Fibroblast of skin of scalp (primary cell): Measurements from ENCODE around the gene RASEF. TPM values are rescaled to one million over a fixed set of nuclear protein-coding genes. Genes with fewer than 3 reads are reported as not detected.
"Not testable (repeated sequence)": the region's sequence is repeated elsewhere in the genome, so short reads cannot be mapped to it uniquely, and the experiment has no call there.

Experiments used
- DNase-seq: peaks from one replicate; pipeline ENCODE4 v3.0.0-alpha.2; 2013
- polyA plus RNA-seq, 2 experiments: library from polyadenylated mRNA; unstranded; fragments of 120-200 nt; gene quantifications; one replicate each; pipeline ENCODE4 v1.2.1, GENCODE V29; 2013; ENCODE audit not compliant: insufficient read length in 2 of 2

RASEF gene
- 0.06 TPM for polyA plus RNA-seq (2013, experiment 1 of 2; ENCODE audit: insufficient read length)
- 0.07 TPM for polyA plus RNA-seq (2013, experiment 2 of 2; ENCODE audit: insufficient read length)

DNA sequence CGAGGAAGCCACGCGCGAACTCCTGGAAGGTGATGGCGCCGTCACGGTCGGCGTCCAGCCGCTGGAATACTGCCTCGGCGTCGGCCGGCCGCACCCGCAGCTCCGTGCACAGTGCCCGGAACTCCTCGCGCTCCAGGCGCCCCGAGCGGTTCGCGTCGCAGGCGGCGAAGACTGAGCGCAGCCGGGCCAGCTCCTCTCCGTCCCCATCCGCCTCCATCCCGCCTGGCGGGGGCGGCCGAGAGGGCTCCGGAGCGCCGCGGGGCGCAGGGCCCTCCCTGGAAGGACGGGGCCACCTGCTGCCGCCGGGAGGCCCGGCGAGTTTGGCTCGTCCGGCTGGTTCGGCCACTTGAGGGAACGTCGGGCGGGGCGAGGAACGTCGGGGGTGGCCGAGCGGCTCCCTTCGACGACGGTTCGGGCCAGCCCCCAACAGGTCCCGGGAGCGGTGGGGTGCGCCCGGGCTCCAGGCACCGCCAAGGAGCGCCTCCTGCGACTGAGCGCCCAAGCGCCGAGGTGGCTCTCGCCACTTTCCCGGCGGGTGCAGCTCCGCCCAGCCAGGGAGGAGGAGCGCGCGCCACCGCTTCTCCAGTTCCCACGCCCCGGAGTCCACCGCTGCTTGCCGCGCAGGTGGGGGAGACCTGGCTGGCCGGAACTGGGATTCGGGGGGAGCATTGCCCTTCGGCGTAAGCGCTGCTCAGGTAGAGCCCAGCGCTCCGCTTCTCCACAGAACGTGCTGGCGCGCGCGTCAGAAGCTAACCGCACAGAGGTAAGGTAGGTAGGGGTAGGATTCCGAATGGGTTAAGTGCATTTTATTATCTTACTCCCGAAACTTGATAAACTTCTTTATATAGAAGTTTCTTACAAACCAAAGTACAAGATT lies at the start of gene RASEF:
Gene RASEF, minus strand, starts transcription at position 492 of the 877 bp plus-strand sequence. Its CDS starts 275 bp downstream, at position 217.
- peak; percentile 37 for DNase-seq

DNA sequence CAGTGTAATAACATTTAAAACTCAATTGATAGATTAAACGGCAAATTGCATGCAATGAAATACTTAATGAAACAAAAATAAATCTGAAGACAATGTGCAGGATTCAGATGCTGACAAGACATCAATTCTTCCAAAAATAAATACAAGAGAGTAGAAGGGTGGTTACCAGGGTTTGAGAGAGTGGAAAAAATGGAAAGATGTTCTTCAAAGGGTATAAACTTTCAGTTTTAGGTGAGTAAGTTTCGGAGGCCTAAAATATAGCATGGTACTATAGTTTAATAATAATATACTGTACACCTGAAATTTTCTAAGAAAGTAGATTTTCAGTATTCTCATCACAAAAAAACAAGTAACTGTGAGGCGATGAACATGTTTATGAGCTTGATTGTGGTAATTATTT lies 48.2 kb upstream of the RASEF start:
- no peak for DNase-seq

DNA sequence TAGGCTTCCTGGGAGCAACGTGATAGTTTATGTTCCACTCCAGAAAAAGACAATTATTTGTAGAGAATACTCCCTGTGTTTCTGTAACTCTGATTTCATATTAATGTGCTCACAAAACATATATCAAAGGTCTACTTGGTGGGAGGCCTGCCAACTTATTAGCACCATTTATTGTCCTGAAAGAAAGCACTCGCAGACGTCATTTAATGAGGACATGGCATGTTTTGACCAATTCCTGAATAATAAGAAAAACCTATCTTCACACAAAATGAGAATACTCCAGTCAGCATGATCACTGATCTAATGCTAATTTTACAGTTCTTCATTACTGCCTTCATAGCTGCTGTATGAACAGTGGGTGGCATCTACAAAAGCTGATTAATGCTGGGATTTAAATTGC lies 46.4 kb upstream of the RASEF start:
- no peak for DNase-seq

DNA sequence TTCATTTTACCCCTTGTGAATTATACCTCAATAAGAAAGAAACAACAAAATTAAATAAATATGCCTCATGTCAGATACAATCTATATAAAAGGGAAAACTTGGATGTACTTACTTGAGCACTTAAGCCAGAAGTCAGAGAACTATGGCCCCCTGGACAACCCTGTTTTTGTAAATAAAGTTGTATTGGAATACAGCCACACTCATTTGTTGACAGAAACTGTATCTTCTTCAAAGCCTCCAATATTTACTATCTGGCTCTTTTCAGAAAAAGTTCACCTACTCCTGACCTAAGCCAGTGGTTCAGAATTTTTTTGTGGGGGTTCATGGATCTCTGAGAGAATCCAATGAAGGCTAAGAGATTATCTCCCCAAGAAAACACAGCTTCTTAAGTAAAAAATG lies 45.3 kb upstream of the RASEF start:
- no peak for DNase-seq

DNA sequence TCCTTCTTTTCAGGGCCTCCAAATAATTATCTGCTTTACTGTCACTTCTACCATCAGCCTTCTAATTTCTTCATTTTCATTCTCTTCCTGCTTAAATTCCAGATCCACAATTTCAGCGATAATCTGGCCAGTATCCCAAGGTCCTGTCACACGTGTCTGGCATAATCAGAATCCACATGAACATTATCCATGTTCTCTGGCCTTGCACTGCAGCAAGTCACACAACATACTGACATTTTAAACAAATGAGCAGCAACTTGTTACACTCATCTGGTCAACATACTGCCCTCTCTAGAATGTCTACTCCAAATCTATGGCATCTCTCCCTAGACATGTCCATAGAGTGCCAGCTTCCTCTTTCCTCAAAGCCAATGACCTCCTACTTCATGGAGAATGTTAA lies 43.8 kb upstream of the RASEF start:
- DNase-seq: no peak

DNA sequence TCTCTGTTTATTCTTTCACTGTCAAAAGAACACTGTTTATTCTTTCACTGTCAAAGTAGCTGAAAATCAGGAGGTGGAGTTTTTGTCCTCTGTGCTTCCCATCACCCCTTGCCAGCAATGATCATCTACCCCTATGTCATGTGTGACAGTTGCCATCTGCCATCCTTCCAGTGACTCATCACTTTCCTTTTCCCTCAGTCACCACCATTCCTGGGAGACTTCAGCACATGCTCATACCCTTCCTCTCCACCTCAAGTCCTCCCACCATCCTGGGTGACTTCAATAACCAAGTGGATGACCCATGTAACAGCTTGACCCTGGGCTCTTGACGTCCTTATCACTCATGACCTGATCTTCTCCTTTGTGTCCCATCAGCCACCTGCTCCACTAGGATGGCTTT lies 43.3 kb upstream of the RASEF start:
- DNase-seq: no peak

DNA sequence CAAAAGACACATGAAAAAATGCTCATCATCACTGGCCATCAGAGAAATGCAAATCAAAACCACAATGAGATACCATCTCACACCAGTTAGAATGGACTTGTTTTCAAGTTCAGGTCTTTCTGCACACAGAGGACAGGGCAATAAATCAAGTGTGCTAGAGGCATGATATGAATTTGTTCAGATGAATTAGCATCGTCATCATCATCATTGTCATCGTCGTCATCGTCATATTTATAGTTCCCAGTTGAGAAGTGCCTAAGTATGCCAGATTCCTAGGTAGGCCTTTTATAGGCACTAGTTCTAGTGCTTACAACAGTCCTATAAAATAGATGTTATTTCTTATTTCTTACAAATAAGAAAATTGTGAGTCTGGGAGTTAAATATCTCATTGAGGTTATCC lies 34.7 kb upstream of the RASEF start:
- DNase-seq: no peak

DNA sequence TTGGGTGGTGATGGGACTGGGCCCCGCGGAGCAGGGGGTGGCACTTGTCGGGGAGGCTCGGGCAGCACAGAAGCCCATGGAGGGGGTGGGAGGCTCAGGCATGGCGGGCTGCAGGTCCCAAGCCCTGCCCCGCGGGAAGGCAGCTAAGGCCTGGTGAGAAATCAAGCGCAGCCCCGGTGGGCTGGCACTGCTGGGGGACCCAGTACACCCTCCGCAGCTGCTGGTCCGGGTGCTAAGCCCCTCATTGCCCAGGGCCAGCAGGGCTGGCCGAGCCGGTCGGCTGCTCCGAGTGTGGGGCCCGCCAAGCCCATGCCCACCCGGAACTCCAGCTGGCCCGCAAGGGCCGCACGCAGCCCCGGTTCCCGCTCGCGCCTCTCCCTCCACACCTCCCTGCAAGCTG lies 30.4 kb upstream of the RASEF start:
- not testable (repeated sequence) for DNase-seq

DNA sequence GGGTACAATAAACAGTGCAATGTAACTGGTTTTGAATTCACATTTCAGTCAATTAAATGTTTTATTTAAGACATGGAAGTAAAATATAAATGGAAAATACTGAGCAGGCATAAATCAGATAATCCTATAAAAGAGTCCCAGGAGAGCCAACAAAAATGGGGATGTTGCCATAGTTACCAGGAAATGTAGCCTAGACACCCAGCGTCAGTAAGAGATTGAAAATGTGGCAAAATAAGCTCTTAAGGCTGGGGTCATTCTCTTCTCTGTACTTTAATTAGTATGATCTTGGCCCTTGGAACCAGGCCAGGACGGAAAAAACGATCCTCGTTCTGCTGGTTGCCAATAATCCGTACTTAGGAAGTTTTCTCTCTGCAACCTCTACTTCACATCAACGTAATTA lies 18.9 kb upstream of the RASEF start:
- no peak for DNase-seq

DNA sequence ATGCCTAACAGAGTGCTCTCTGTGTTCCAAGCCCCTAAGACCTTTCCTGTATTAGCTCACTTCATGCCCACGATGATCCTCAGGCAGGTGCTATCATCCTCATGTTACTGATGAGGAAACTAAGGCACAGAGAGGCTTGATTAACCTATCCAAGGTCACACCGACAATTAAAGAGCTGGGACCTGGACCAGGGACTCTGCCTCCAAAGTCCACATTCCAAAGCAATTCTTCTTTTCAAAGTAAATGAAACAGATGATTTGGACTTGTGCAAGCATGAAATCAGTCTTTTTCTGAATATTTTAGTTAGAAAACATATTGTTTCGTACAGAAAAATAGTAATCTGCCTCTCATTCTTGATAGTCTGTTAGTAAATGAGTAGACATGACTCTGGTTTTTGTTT lies 18.1 kb upstream of the RASEF start:
- DNase-seq: no peak

DNA sequence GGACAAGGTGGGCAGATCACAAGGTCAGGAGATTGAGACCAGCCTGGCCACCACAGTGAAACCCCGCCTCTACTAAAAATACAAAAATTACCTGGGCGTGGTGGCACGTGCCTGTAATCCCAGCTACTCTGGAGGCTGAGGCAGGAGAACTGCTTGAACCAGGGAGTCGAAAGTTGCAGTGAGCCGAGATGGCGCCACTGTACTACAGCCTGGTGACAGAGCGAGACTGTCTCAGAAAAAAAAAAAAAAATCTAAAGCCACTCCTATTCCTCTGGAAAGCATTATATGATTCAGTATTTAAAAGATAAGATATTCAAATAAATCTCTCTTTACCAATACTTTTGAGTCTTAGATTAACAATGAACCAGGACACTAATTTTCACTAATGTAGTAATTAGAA lies 13.0 kb upstream of the RASEF start:
- not testable (repeated sequence) for DNase-seq

DNA sequence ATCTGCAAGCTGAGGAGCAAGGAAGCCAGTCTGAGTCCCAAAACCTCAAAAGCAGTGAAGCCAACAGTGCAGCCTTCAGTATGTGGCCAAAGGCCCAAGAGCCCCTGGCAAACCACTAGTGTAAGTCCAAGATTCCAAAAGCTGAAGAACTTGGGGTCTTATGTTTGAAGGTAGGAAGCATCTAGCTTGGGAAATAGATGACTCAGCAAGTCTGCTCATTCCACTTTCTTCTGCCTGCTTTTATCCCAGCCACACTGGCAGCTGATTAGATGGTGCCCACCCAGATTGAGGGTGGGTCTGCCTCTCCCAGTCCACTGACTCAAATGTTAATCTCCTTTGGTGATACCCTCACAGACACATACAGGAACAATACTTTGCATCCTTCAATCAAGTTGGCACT lies 9.6 kb upstream of the RASEF start:
- DNase-seq: not testable (repeated sequence)

DNA sequence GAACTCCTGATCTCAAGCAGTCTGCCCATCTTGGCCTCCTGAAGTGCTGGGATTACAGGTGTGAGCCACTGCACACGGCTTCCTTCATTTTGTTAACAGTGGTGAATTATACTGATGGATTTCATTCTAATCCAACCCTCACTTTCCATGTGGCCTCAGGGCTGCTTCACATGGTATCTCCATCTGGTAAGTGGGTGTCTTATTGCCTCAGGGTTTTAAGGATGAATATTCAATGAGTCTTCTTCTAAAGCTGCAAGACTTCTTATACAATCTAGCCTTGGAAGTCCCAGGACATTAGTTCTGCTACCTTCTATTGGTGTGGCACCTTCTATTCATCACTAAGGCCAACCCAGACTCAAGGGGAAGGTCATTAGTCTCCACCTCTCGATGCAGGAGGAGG lies 8.7 kb upstream of the RASEF start:
- DNase-seq: no peak

DNA sequence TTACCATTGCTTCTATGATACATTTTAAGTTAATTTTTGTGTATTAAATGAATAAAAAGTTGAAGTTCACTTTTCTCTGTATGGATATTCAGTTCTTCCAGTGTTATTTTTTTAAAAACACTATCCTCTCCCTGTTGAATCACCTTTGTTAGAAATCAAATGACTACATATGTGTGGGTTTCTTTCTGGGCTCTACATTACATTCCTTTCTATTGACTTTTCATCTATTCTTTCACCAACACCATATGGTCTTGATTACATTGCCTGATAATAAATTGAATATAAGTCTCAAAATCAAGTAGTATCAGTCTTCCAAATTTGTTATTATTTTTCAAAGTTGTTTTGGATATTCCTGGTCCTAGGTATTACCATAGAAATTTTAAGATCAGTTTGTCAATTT lies 7.3 kb upstream of the RASEF start:
- peak; percentile 72 for DNase-seq

DNA sequence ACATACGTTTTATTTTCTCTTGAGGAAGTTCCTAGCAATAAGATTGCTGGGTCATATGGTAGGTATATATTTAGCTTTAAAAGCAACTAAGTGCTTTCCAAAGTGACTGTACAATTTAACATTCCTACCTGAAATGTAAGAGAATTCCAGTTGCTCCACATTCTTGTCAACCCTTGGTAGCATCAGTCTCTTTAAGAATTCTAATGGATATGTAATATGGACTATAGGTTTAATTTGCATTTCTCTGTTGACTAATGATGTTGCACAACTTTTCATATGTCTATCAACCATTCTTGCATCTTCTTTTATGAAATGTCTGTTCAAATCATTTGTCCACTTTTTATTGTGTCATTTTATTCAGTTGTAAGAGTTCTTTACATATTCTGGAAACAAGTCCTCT lies 6.7 kb upstream of the RASEF start:
- DNase-seq: no peak

DNA sequence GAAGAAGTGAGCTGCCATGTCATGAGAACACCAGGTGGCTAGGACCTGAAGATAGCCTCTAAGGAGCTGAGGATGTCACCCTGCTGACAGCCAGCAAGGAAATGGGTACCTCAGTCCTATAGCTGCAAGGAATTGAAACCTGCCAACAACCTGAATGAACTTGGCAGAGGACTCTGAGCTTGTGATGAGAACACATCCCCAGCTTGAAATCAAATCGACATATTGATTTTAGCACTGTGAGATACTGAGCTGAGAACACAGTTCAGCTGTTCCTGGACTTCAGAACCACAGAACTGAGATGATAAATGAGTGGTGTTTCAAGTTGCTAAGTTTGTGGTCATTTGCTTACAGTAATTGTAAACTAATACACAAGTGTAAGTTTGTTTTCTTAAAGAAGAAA lies 5.5 kb upstream of the RASEF start:
- DNase-seq: no peak

DNA sequence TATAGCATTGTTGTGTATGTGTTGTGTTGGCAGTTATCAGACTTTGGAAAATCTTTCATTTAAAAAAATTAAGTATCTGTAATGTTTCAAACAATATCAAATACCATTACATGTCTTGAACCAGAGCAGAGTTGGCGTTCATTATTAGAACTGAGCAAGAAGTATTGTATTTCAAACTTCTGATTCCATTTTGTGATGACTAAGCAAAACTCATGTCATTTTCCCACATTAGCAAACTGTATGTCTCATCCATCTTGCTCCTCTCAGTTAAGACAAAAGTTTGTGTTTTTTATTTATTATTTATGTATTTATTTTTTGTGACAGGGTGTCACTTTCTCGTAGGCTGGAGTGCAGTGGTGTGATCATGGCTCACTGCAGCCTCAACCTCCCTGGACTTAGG lies 4.6 kb upstream of the RASEF start:
- DNase-seq: no peak

DNA sequence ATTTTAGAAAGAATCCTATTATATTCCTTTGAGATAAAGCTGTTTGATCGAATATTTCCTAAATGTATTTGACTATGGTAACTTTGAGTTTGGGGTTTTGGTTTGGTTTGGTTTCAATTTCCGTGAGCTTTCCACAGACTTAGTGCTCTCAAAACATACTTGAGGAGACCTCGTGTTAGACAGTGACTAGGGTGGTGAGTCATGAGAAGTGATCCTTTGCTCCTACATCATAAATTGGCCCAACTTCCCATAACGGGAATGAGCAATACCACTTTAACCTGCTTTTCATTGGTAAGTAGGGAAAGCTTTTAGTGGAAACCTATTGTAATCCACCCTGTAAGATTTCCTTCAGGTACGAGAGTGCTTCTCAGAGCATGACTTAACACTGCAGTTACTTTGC lies 3.8 kb upstream of the RASEF start:
- peak; percentile 82 for DNase-seq

DNA sequence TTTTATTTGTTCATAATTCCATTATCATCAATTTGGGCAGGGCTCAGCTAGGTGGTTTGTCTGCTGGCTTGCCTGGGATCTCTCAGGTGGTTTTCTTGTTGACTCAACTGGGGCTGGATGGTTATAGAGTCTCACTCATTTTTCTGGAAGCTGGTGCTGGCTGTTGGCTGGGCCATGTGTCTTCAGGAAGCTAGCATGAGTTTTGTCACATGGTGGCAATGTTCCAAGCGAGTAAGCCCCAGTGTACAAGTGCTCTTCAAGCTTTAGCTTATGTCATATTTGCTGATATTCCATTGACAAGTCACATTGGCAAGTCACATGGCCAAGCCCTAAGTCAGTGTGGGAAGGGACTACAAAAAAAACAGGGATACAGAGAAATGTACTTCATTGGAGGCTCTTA lies 2.3 kb upstream of the RASEF start:
- no peak for DNase-seq

DNA sequence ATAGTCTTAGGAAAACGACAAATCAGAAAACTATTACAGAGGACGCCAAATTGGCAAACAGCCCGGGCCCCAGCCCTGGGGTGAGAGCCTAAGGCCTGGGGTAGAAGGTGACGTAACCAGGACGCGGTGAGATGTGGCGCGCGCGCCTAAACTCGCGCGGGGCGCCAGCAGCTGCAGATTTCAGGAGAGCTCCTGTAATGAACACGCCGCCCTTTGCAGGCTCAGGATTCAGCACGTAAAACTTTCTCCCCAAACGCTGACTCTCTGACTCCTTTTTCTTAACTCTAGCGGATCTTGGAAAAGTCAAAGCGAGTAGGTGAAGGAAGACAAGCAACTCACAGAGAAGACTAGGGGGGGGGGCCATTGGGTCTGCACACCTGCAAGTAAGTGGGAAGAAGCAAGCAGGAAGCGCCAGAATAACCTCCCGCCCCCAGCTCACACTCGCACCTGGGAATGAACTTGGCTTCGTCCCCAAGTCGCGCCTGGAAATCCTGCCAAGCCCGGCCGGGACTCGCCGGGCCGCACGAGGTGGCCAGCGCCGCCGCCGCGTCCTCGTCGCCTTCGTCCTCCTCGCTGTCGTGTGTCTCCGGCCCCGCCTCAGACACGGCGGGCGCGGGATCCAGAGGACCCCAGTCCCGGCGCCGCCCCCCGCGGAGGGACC lies 822 bp downstream of the RASEF start:
- peak; percentile 37 for DNase-seq

DNA sequence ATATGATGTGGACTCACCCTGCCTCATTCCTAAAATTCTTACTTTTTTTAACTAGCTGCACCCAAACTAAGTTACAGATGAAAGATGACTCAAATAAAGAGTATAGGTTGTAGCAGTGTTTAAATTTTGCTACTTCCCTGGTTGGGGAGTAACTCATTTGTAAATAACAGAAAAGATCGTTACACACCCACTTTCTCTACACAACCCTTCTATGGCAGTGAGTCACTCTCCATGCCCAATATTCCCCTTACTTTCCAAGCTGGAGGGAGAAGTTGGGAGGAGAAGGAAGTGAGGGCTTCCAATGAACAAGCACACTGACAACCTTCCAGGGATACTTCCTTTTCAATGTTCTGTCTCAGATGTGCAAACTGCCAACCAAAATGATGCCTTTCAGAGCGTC lies 1.9 kb downstream of the RASEF start:
- no peak for DNase-seq

DNA sequence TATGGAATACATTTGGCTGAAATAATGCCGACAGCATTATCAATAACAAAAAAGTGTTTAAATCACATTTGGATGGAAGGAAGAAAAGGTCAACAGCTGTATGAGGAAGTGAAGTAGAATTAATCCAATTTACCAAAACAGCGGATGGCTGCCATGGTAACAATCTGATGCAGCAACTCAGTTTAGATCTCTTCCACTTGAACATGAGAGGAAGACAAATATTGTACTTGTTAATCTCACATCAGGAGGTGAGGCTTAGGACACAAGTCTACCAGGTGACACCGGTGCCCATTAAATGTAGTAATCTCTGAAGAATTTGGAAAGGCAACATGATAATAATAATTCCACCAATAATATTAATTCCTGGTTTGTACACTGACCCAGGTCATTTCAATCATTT lies 2.4 kb downstream of the RASEF start:
- no peak for DNase-seq

DNA sequence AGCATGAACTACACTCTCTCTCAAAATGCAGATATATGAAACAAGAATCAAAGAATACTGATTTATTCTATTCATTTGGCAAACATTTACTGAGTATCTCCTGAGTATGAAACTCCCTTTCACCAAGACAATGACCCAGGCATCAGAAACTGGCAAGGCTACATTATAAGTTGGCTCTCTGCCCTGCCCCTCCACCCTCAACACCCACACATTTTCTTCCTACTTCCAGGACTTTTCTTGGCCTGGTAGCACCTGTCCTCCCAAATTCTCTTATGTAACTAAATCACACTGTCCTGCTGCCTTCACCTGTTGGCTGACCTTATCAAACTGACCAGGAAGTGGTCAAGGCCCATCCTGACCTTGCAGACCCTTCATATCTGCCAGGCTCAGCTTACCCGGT lies 3.5 kb downstream of the RASEF start:
- no peak for DNase-seq

DNA sequence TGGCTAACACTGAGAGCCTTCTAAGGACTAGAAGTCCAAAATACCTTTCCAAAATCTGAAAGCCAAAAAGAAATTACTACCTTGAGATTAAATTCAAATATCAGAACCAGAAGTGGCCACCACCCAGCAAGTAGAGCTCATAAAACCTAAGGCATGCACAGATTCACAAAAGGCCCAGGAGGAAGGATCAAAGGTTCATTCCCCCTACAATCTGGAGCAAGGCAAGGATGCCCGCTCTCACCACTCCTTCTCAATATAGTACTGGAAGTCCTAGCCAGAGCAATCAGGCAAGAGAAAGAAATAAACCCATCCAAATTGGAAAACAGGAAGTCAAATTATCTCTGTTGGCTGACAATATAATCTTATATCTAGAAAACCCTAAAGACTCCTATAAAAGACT lies 6.0 kb downstream of the RASEF start:
- no peak for DNase-seq
